Coronary artery (tissue), 2 donors: ENCODE data around the gene NMT1.
A peak's percentile ranks its signal among the peaks of the same experiment; 100 is the strongest.

ENCODE experiments used
- DNase-seq: peaks from one replicate; pipeline ENCODE4 v3.0.0-alpha.2; 2017; ENCODE audit warnings: low spot score
- H3K27ac ChIP-seq, 2 donors: fragments of 200-600 bp; sonication (generic); one replicate each; pipeline ENCODE4 v1.5.1; 2016 to 2019
- H3K4me3 ChIP-seq: fragments of 200-600 bp; sonication (generic); 2 replicates; pipeline ENCODE4 v1.5.1; 2016; ENCODE audit warnings: mild to moderate bottlenecking, moderate library complexity
- TF ChIP-seq, protein P1 (sequence below): fragments of 200-600 bp; sonication (generic); IDR thresholded peaks from one replicate; pipeline ENCODE4 v1.5.1; 2019; ENCODE audit warnings: antibody characterized with exemption

The NMT1 gene

GRCh38 chr17:45063198-45063597 lies 2.1 kb downstream of the NMT1 start:
- Histone ChIP-seq H3K27ac (no peak overlapping the region), H3K4me3 (no peak overlapping the region)
- DNase-seq, result no peak
- TF ChIP-seq, protein P1, sequence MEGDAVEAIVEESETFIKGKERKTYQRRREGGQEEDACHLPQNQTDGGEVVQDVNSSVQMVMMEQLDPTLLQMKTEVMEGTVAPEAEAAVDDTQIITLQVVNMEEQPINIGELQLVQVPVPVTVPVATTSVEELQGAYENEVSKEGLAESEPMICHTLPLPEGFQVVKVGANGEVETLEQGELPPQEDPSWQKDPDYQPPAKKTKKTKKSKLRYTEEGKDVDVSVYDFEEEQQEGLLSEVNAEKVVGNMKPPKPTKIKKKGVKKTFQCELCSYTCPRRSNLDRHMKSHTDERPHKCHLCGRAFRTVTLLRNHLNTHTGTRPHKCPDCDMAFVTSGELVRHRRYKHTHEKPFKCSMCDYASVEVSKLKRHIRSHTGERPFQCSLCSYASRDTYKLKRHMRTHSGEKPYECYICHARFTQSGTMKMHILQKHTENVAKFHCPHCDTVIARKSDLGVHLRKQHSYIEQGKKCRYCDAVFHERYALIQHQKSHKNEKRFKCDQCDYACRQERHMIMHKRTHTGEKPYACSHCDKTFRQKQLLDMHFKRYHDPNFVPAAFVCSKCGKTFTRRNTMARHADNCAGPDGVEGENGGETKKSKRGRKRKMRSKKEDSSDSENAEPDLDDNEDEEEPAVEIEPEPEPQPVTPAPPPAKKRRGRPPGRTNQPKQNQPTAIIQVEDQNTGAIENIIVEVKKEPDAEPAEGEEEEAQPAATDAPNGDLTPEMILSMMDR, result no peak

GRCh38 chr17:45067637-45068036 lies 6.5 kb downstream of the NMT1 start:
- no peak overlapping the region for H3K4me3 ChIP-seq
- no peak overlapping the region for H3K27ac ChIP-seq
- TF ChIP-seq, protein P1, result no peak
- no peak for DNase-seq

DNA sequence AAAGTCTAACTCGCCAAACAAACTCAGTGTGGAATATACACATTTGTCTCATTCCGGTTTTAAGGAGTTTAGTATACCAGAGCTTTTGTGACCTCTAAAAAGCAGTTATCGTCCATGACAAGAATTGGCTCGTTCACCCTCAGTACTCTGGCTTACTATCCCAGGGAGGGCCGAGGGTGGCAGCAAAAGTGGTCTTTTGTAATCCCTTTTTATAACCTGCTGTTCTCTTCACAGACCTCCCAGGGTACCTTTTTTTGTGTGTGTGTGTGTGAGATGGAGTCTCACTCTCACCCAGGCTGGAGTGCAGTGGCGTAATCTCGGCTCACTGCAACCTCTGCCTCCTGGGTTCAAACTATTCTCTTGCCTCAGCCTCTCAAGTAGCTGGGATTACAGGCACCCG lies 8.9 kb downstream of the NMT1 start:
- DNase-seq, result no peak
- Histone ChIP-seq H3K4me3 (no peak overlapping the region), H3K27ac (no peak overlapping the region)
- TF ChIP-seq, protein P1, result no peak

DNA sequence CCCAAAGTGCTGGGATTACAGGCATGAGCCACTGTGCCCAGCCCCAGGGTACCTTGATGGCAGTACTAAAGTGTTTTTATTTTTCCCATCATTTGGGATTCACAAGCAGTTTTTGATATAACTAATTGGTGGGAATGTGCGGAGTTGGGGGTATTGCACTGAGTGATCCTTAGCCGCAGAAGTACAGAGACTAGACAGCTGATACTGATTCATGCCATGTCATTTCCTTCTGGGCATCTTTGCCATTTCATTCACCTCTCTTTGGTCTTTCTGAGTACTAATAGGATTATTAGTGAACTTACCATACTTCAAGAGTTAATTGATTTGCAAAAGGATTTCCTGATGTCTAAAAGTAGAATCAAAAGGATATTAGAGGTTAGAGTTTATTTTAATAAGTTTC lies 9.7 kb downstream of the NMT1 start:
- Histone ChIP-seq H3K4me3 (no peak overlapping the region), H3K27ac (no peak overlapping the region)
- TF ChIP-seq, protein P1, result no peak

DNA sequence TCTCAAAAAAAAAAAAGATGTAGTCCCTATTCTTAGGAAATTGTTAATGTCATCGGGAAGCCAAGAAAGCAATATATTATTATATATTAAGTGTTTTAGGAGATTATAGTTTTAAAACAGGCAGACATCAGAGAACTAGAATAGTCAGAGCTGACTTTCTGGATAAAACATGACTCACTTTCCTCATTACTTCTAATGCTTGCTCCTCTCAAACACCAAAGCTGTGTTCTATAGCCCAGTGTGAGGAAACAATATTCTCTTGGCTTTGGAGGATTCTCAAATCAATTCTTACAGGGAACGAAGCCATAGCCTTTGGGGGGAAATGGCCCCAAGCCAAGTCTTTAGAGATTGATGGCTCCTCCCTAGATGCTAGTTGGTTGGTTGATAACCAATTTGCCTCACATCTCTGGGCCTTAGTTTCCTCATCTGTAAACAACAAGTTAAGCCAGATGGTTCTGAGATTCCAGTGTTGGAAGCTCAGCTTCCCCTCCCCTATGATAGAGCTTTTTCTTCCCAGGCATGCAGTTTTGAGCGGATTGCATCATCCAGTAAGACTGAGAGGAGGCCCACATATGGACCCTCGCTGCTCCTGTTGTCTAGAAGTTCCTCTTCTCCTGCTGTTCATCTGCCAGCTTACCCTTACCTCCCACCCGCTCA lies 12.4 kb downstream of the NMT1 start:
- peak overlapping the region; percentile 22 to 59 for H3K27ac ChIP-seq
- no peak for DNase-seq
- TF ChIP-seq, protein P1, result no peak
- no peak overlapping the region for H3K4me3 ChIP-seq

More for the DNA sequence above, 9.7 kb downstream of the NMT1 start:
- no peak for DNase-seq

DNA sequence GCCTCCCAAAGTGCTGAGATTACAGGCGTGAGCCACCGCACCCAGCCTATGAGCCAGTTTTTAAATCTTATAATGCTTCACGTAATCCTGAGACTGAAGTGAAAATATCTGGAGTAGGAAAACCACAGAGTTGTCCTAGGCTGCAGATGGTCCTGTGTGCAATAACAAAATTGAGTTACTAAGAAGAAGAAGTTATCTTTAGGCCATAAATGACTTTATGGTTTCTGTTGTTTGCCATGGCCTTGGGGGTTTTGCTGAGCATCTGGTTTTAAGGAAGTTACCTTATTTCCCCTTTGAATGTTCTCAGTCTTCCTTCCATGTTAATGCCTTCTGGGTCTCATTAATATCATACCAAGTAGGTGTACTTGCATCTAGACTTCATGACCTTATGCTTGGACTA lies 16.5 kb downstream of the NMT1 start:
- Histone ChIP-seq H3K27ac (peak overlapping the region in 1 of 2 donors; percentile 42), H3K4me3 (no peak overlapping the region)
- TF ChIP-seq, protein P1, result no peak
- DNase-seq, result no peak

GRCh38 chr17:45081047-45081703 lies 20.1 kb downstream of the NMT1 start:
- TF ChIP-seq, protein P1, result no peak
- H3K27ac ChIP-seq, result no peak overlapping the region
- no peak for DNase-seq
- H3K4me3 ChIP-seq, result no peak overlapping the region
